Activated B cell treated with CpG ODN at 0.5 μM for 24 hours (primary cell): ENCODE measurements around the gene SHFL. TPM values are rescaled to one million over a fixed set of nuclear protein-coding genes. Genes with fewer than 3 reads are reported as not detected.

ENCODE experiments used
- ATAC-seq: fragments of 200-7000 bp; cut with Tn5 transposase; one replicate; pipeline ENCODE4 v1.10.0; 2021; ENCODE audit warnings: low read depth, mild to moderate bottlenecking, moderate library complexity
- CTCF ChIA-PET: fragments of 350-600 bp; sonication (Branson Sonifier 250); formaldehyde crosslinking; loops from one replicate; lab custom pipeline; 2021; ENCODE audit warnings: antibody characterized with exemption; lab: Charles Lee
- POLR2A ChIA-PET: fragments of 350-600 bp; sonication (Branson Sonifier 250); formaldehyde crosslinking; loops from one replicate; lab custom pipeline; 2021; ENCODE audit warnings: antibody characterized with exemption; lab: Charles Lee
- DNase-seq: peaks from one replicate; pipeline ENCODE4 v3.0.0; 2022
- H3K27ac Mint-ChIP-seq: one replicate; pipeline ENCODE4 v1.8.0; 2020; ENCODE audit warnings: mixed read lengths
- H3K27me3 Mint-ChIP-seq: one replicate; pipeline ENCODE4 v1.8.0; 2021; ENCODE audit warnings: mixed read lengths
- H3K36me3 Mint-ChIP-seq: one replicate; pipeline ENCODE4 v1.8.0; 2021; ENCODE audit warnings: low read depth, mixed read lengths
- H3K4me1 Mint-ChIP-seq: one replicate; pipeline ENCODE4 v1.8.0; 2021; ENCODE audit warnings: mixed read lengths
- H3K4me3 Mint-ChIP-seq: one replicate; pipeline ENCODE4 v1.8.0; 2020; ENCODE audit warnings: mild to moderate bottlenecking, mixed read lengths
- H3K9me3 Mint-ChIP-seq: one replicate; pipeline ENCODE4 v1.8.0; 2020; ENCODE audit warnings: mixed read lengths
- CTCF ChIP-seq: fragments of 200-600 bp; IDR thresholded peaks from one replicate; pipeline ENCODE4 v1.8.0; 2022; ENCODE audit warnings: antibody characterized with exemption, mild to moderate bottlenecking
- intact Hi-C: fragments of 100-400 bp; cut with micrococcal nuclease; formaldehyde crosslinking; loops from one replicate; pipeline ENCODE4 v1.15.1; 2024
- total RNA-seq: library from RNA; stranded (reverse); gene quantifications from 2 replicates; pipeline ENCODE4 v1.2.3, GENCODE V29; 2022

The SHFL gene
- total RNA-seq, 1 donor from 2014 or later, result 61.3 TPM

GRCh38 chr19:10076535-10076934, 9.6 kb upstream of the SHFL start:
- no peaks in the 10 kb centered on the region for H3K4me1 Mint-ChIP-seq
- ATAC-seq, result no peak
- no peaks in the 10 kb centered on the region for H3K36me3 Mint-ChIP-seq
- no peak overlapping the region for H3K27ac Mint-ChIP-seq
- no peak overlapping the region for H3K4me3 Mint-ChIP-seq
- peaks cover 3% of the 10 kb centered on the region for H3K9me3 Mint-ChIP-seq
- no peak for DNase-seq
- intact Hi-C loops, result no loop called here
- POLR2A ChIA-PET, result no interaction called here
- no peak for TF ChIP-seq CTCF
- CTCF ChIA-PET, result no interaction called here
- no peaks in the 10 kb centered on the region for H3K27me3 Mint-ChIP-seq

- ChIA-PET POLR2A (no interaction called here), CTCF (no interaction called here)
- Mint-ChIP-seq H3K27ac (no peak overlapping the region), H3K9me3 (peaks cover 3% of the 10 kb centered on the region), H3K27me3 (no peaks in the 10 kb centered on the region), H3K4me3 (no peak overlapping the region), H3K4me1 (no peaks in the 10 kb centered on the region), H3K36me3 (no peaks in the 10 kb centered on the region)
- no peak for TF ChIP-seq CTCF
- DNase-seq, result no peak
- ATAC-seq, result no peak
- intact Hi-C loops, result no loop called here
These were observed 7.8 kb upstream of the SHFL start for GRCh38 chr19:10078329-10078728.

- ChIA-PET CTCF (interaction anchor here (0.7 kb wide), 1 partner anchor 171 kb away, joined by 3 read pairs; no protein-coding TSS in a partner anchor), POLR2A (no interaction called here)
- no peak overlapping the region for H3K27ac Mint-ChIP-seq
- ATAC-seq (no peak), DNase-seq (no peak)
- H3K4me3 Mint-ChIP-seq, result no peak overlapping the region
- intact Hi-C loops, result no loop called here
- no peaks in the 10 kb centered on the region for H3K27me3 Mint-ChIP-seq
- H3K4me1 Mint-ChIP-seq, result no peaks in the 10 kb centered on the region
- H3K36me3 Mint-ChIP-seq, result no peaks in the 10 kb centered on the region
- H3K9me3 Mint-ChIP-seq, result peaks cover 3% of the 10 kb centered on the region
- TF ChIP-seq CTCF, result no peak
These were observed 7.1 kb upstream of the SHFL start for GRCh38 chr19:10079031-10079453.

GRCh38 chr19:10083911-10084310, 2.2 kb upstream of the SHFL start:
- ChIA-PET CTCF (no interaction called here), POLR2A (interaction anchor here (1.5 to 1.8 kb wide), 3 partner anchors 12 to 28 kb away, joined by 3 to 7 read pairs (median 6); partner anchors contain the start of gene P2RY11)
- peaks cover 1% of the 10 kb centered on the region for H3K36me3 Mint-ChIP-seq
- peaks cover 13% of the 10 kb centered on the region for H3K4me1 Mint-ChIP-seq
- no peaks in the 10 kb centered on the region for H3K27me3 Mint-ChIP-seq
- no peak for TF ChIP-seq CTCF
- H3K27ac Mint-ChIP-seq, result no peak overlapping the region
- H3K4me3 Mint-ChIP-seq, result no peak overlapping the region
- intact Hi-C loops, result no loop called here
- H3K9me3 Mint-ChIP-seq, result no peaks in the 10 kb centered on the region
- no peak for ATAC-seq
- DNase-seq, result no peak

- Mint-ChIP-seq H3K27me3 (no peaks in the 10 kb centered on the region), H3K36me3 (peaks cover 7% of the 10 kb centered on the region), H3K27ac (peak overlapping the region; percentile 85), H3K9me3 (no peaks in the 10 kb centered on the region), H3K4me3 (peak overlapping the region; percentile 90), H3K4me1 (peaks cover 13% of the 10 kb centered on the region)
- no peak for ATAC-seq
- intact Hi-C loops, result loop anchor here (5.0 kb wide), 1 partner anchor 37 kb away; no protein-coding TSS in a partner anchor
- CTCF ChIA-PET, result no interaction called here
- TF ChIP-seq CTCF, result no peak
- POLR2A ChIA-PET, result interaction anchor here (1.5 to 1.8 kb wide), 3 partner anchors 11 to 27 kb away, joined by 3 to 7 read pairs (median 6); partner anchors contain the start of gene P2RY11
- no peak for DNase-seq
These were observed 1.3 kb upstream of the SHFL start for GRCh38 chr19:10084803-10085202.
